Activated naive CD8-positive, alpha-beta T cell treated with anti-CD3 and anti-CD28 coated beads, Interleukin-2, amount 50 U/mL, for 24 hours (primary cell): ENCODE data around the gene ALDH3B2.
"Not testable (repeated sequence)": the region's sequence is repeated elsewhere in the genome, so short reads cannot be mapped to it uniquely, and the experiment has no call there.

Experiments
- ATAC-seq: fragments of 150-1000 bp; cut with Tn5 transposase; one replicate; pipeline ENCODE4 v1.10.0; 2021
- DNase-seq: peaks from one replicate; pipeline ENCODE4 v3.0.0; 2021
- H3K27ac Mint-ChIP-seq: one replicate; pipeline ENCODE4 v1.8.0; 2021; ENCODE audit warnings: mild to moderate bottlenecking, mixed read lengths
- H3K27me3 Mint-ChIP-seq: one replicate; pipeline ENCODE4 v1.8.0; 2021; ENCODE audit warnings: mixed read lengths
- H3K36me3 Mint-ChIP-seq: one replicate; pipeline ENCODE4 v1.8.0; 2021; ENCODE audit warnings: low read depth, mixed read lengths
- H3K4me1 Mint-ChIP-seq: one replicate; pipeline ENCODE4 v1.8.0; 2021; ENCODE audit warnings: mixed read lengths
- H3K4me3 Mint-ChIP-seq: one replicate; pipeline ENCODE4 v1.8.0; 2021; ENCODE audit warnings: mild to moderate bottlenecking, moderate library complexity, mixed read lengths
- H3K9me3 Mint-ChIP-seq: one replicate; pipeline ENCODE4 v1.8.0; 2021; ENCODE audit warnings: mixed read lengths

ALDH3B2 gene

DNA sequence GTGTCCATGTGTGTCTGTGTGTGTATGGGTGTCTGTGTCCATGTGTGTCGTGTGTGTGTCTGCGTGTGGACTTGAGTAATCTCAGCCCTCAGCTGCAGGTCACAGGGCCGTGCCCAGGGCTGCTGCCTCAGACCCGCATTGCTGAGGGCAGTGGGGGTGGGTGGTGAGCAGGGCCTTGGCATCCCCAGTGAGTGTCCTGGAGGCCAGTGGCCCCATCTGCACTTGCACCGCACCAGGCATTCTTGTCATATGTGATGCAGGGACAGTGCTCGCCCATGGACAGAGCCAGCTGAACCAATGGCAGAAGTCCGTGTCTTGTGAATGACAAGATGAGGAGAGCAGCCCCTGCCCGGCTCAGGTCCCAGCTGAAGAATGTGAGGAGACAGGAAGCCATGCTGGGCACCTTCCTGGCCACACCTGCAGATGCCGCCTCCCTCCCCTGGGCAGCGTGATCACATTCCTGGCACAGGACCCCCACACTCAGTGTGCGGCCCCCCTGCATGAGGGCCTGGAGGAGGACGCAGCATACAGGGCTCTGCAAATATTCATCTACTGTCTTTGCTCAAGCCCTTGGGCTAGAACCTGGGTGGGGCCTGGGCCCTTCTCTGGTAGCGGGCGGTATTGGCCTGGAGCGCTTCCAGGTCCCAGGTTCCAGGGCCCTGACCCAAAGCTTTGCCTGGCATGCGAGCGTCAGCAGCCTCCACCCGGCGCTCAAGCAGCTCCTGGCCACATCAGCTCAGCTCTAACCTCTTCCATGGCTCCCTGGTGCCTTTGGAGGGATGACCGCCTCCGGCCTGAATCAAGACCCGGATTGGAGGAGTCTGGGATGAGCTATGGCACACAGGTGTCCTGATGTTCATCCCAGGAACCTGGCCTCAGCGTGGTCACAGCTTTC, 3.9 kb downstream of the ALDH3B2 start:
- H3K4me1 Mint-ChIP-seq: no peaks in the 10 kb centered on the region

DNA sequence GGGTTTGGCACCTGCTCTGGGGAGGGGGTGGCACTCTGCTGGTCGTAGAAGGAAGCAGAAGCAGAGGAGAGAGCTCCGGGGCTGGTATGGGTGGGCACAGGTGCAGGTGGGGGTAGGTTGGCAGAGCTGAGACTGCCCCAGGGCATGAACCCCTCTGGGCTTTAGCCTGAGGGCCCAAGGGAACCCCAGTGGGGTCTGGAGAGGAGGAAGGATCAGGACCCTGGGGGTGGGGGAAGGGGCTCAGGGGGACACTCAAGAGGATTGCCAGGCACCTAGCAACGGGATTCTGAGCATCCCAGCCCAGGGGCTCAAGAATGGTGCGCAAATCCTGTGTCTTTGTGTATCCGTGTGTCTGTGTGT, 6.3 kb downstream of the ALDH3B2 start:
- no peaks in the 10 kb centered on the region for H3K27me3 Mint-ChIP-seq
- H3K9me3 Mint-ChIP-seq: no peaks in the 10 kb centered on the region
- DNase-seq (no peak), ATAC-seq (no peak)
- no peak overlapping the region for H3K4me3 Mint-ChIP-seq
- no peak overlapping the region for H3K27ac Mint-ChIP-seq
- no peaks in the 10 kb centered on the region for H3K4me1 Mint-ChIP-seq
- no peaks in the 10 kb centered on the region for H3K36me3 Mint-ChIP-seq

More for the DNA sequence above, 3.9 kb downstream of the ALDH3B2 start:
- ATAC-seq (peak; percentile 9), DNase-seq (no peak)
- H3K27ac Mint-ChIP-seq: no peak overlapping the region
- no peak overlapping the region for H3K4me3 Mint-ChIP-seq
- no peaks in the 10 kb centered on the region for H3K36me3 Mint-ChIP-seq
- no peaks in the 10 kb centered on the region for H3K9me3 Mint-ChIP-seq
- peaks cover 3% of the 10 kb centered on the region for H3K27me3 Mint-ChIP-seq

GRCh38 chr11:67667490-67668191, 6.8 kb downstream of the ALDH3B2 start:
- no peaks in the 10 kb centered on the region for H3K27me3 Mint-ChIP-seq
- DNase-seq (no peak), ATAC-seq (peak; percentile 12)
- no peaks in the 10 kb centered on the region for H3K9me3 Mint-ChIP-seq
- no peak overlapping the region for H3K27ac Mint-ChIP-seq
- no peak overlapping the region for H3K4me3 Mint-ChIP-seq
- no peaks in the 10 kb centered on the region for H3K36me3 Mint-ChIP-seq
- no peaks in the 10 kb centered on the region for H3K4me1 Mint-ChIP-seq

GRCh38 chr11:67666676-67667489, 7.5 kb downstream of the ALDH3B2 start:
- H3K4me3 Mint-ChIP-seq: no peak overlapping the region
- no peaks in the 10 kb centered on the region for H3K27me3 Mint-ChIP-seq
- no peaks in the 10 kb centered on the region for H3K9me3 Mint-ChIP-seq
- H3K27ac Mint-ChIP-seq: no peak overlapping the region
- DNase-seq: no peak
- no peaks in the 10 kb centered on the region for H3K36me3 Mint-ChIP-seq
- no peaks in the 10 kb centered on the region for H3K4me1 Mint-ChIP-seq
- ATAC-seq: no peak

GRCh38 chr11:67666303-67666645, 8.1 kb downstream of the ALDH3B2 start:
- Mint-ChIP-seq H3K9me3 (no peaks in the 10 kb centered on the region), H3K27me3 (no peaks in the 10 kb centered on the region), H3K4me3 (no peak overlapping the region), H3K36me3 (no peaks in the 10 kb centered on the region), H3K4me1 (no peaks in the 10 kb centered on the region), H3K27ac (no peak overlapping the region)
- no peak for DNase-seq
- no peak for ATAC-seq

GRCh38 chr11:67665541-67666302, 8.7 kb downstream of the ALDH3B2 start:
- no peak overlapping the region for H3K4me3 Mint-ChIP-seq
- H3K4me1 Mint-ChIP-seq: no peaks in the 10 kb centered on the region
- ATAC-seq: no peak
- no peaks in the 10 kb centered on the region for H3K9me3 Mint-ChIP-seq
- no peak overlapping the region for H3K27ac Mint-ChIP-seq
- no peaks in the 10 kb centered on the region for H3K27me3 Mint-ChIP-seq
- H3K36me3 Mint-ChIP-seq: no peaks in the 10 kb centered on the region
- no peak for DNase-seq

DNA sequence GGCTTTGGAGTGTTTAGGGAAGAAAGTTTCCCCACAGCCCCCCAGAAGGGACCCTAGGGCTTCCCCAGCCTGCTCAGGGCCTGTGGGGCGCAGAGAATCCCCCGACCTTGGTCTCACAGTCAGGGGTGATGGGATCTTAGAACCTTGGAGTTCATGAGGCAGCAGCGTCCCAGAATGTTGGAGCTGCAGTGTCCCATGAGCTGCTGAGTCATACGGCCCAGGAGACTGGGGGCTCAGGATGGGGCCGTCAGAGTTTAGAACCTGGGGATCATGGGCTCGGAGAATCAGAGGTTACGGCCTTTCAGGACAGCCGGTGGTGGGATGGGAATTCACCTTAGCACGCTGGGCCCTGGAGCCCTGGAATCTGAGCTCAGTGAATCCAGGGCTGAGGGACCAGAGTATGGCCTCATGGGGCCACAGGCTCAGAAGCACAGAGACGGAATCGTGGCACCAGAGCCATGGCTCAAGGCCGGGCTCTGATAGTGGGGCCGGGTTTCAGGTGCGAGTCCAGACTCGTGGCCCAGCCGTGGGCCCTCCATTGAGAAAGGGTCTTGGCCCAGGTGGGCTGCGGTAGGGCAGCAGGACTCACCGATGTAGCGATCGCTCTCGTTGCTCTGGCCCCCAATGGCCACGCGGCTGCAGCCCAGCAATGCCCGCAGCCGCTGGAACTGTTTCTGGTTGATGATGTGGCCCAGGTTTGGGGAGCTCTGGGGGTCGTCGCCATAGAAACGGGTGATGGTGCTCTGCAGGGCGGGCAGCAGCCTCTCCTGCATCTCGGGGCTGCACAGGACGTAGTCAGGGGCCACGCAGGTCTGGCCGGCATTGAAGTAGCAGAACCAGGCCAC, 9.5 kb downstream of the ALDH3B2 start:
- no peak overlapping the region for H3K4me3 Mint-ChIP-seq

DNA sequence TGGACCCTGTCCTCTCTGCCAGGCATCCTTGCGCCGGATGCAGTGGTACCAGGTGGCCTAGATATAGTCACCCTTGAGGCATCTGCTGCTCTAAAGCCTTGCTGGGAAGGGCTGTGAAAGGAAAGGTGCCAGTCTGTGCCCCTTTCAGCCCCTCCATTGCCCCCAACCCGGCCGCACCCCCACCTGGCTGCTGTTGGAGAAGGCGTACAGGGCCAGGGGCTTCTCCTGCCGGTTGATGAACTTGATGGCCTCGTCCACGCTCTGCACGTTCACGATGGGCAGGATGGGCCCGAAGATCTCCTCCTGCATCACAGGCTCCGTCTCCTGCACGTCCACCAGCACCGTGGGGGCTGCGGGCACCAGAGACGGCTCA, 10.2 kb downstream of the ALDH3B2 start:
- H3K4me1 Mint-ChIP-seq: no peaks in the 10 kb centered on the region
- H3K36me3 Mint-ChIP-seq: no peaks in the 10 kb centered on the region
- DNase-seq (no peak), ATAC-seq (no peak)
- no peaks in the 10 kb centered on the region for H3K27me3 Mint-ChIP-seq
- no peaks in the 10 kb centered on the region for H3K9me3 Mint-ChIP-seq
- H3K4me3 Mint-ChIP-seq: no peak overlapping the region
- H3K27ac Mint-ChIP-seq: no peak overlapping the region

More for the DNA sequence above, 9.5 kb downstream of the ALDH3B2 start:
- H3K9me3 Mint-ChIP-seq: no peaks in the 10 kb centered on the region
- no peaks in the 10 kb centered on the region for H3K27me3 Mint-ChIP-seq
- no peaks in the 10 kb centered on the region for H3K36me3 Mint-ChIP-seq
- no peak for ATAC-seq
- DNase-seq: no peak
- H3K4me1 Mint-ChIP-seq: no peaks in the 10 kb centered on the region
- no peak overlapping the region for H3K27ac Mint-ChIP-seq

- Mint-ChIP-seq H3K4me1 (peaks cover 3% of the 10 kb centered on the region), H3K4me3 (no peak overlapping the region), H3K27me3 (no peaks in the 10 kb centered on the region), H3K27ac (no peak overlapping the region), H3K36me3 (no peaks in the 10 kb centered on the region), H3K9me3 (no peaks in the 10 kb centered on the region)
- DNase-seq (no peak), ATAC-seq (no peak)
Observed at GRCh38 chr11:67663532-67664212, 10.8 kb downstream of the ALDH3B2 start.

DNA sequence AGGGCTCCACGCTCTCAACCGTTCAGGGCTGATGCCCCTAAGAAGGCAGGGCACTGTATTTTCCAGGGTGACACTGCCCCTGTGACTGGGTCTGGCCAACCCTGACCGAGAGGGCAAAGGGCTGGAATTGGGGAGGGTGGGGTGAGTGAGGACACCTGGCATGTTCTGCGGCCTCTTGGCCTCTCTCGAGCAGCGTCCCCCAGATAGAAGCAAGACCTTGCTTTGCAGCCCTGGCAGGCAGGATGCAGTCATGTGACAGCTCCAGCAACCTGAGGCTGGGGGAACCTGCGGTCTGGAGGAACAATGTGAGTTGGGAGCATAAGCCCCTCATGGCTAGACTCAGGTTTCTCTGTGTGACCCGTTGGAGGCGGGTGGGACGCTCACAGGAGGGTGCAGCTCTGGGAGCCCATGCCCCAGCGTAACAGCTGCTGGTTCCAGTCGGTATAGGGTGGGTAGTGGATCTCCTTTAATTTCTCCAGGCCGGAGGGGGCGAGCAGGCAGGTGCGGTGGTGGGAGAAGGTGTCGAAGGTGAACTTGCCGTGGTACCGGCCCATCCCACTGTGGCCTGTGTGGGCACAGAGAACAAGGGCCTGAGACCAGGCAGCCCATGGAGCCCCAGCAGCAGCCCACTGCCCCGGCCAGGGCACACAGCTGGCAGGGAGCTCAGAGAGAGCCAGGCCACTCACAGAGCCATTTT, 11.4 kb downstream of the ALDH3B2 start:
- Mint-ChIP-seq H3K27me3 (no peaks in the 10 kb centered on the region), H3K4me1 (peaks cover 3% of the 10 kb centered on the region), H3K36me3 (no peaks in the 10 kb centered on the region), H3K4me3 (no peak overlapping the region), H3K27ac (no peak overlapping the region), H3K9me3 (no peaks in the 10 kb centered on the region)
- no peak for ATAC-seq
- DNase-seq: no peak

GRCh38 chr11:67662142-67662834, 12.1 kb downstream of the ALDH3B2 start:
- Mint-ChIP-seq H3K27me3 (no peaks in the 10 kb centered on the region), H3K9me3 (no peaks in the 10 kb centered on the region), H3K36me3 (no peaks in the 10 kb centered on the region), H3K4me3 (no peak overlapping the region), H3K27ac (no peak overlapping the region), H3K4me1 (peaks cover 4% of the 10 kb centered on the region)
- no peak for ATAC-seq
- DNase-seq: no peak

- H3K36me3 Mint-ChIP-seq, H3K4me3 Mint-ChIP-seq, ATAC-seq, H3K9me3 Mint-ChIP-seq, H3K4me1 Mint-ChIP-seq, H3K27me3 Mint-ChIP-seq, DNase-seq, H3K27ac Mint-ChIP-seq: not testable (repeated sequence)
Observed at GRCh38 chr11:67660752-67661151, 13.7 kb downstream of the ALDH3B2 start.
